HG03439 (cell line): ENCODE data around the gene CELF2.

ENCODE experiments used
- ATAC-seq: cut with Tn5 transposase; IDR thresholded peaks from one replicate; pipeline ENCODE4 v1.9.1; 2021; ENCODE audit warnings: mild to moderate bottlenecking, moderate library complexity; ENCODE audit not compliant: unreplicated experiment

CELF2 gene

DNA sequence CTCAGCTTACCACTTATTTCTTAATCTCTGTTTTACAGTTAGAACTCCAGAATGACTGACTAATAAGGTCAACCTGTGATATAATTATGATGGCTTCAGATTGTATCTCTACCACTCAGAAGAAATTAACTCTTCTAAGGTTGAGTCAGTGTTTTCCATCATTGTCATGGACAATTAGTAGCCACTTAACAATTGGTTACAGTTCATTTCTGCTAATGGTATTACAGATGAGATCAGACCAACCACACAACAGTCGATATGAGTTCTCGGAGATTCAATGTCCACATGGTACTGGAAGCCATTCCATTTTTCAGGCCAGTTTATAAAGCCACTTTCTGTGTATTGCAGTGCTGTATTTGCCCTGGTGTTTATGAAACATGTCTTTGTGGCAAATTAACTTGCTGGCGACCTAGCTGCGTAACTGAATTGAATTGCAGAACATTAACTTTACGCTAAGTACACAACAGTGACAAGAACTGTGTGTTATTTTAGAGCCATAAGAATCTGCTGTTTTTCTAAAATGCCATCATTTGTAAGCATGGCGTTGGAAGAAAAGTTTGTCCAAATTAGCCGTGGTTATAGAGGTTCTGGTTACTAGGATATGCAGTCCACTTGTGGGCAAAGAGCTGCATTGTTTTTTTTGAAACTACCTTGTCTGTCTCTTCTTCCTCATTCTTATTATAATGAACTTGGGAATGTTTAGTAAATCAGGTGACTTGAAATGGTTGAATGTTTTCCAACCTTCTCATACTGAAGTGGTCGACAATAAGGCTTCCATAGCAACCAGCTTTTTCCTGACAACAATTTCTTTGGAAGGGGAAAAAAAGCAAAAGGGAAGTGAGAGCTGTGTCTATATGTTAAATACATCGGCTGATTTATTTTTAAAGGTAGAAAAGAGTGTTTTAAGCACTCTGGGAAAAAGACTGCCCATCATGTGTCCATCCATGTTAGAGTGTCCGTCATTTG, 76.4 kb downstream of the CELF2 start:
- no peak for ATAC-seq

DNA sequence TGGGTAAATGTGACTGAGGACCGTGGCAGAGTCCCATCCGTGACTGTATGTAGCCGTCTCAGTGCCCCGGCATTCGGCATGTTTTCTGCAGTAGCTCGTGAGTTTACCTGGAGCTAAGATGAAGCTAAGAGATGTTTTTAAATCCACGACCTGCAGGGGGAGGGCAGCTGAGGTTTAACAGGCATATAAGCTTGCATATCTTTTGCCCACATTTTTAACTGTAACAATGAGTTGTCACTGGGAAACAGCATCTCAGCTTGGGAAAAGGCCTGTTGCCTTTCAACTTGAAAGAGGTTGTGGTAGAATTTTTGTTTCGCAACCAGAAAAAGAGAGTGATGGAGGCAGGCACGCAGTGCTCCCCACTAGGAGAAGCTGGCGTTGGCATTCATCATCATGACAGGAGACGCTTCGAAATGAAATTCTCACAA, 77.7 kb downstream of the CELF2 start:
- ATAC-seq, result no peak

DNA sequence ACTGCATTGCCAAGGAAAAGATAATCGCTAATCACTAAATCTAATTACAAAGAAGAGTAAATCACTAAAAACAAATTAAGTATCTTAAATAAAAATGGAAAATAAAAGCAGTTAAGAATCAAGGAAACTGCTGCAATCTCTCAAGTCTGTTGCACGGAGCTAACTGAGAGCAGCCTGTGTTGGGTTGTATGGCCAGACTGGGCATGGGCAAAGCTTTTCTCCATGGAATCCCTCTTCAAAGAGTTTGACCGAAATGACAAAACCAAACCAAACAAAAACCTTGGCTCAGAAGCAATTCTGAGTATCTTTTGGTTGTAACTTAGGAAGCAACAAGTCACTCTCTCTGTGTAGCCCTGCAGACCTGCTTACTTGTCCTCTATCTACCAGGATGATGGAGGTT, 78.8 kb downstream of the CELF2 start:
- no peak for ATAC-seq

DNA sequence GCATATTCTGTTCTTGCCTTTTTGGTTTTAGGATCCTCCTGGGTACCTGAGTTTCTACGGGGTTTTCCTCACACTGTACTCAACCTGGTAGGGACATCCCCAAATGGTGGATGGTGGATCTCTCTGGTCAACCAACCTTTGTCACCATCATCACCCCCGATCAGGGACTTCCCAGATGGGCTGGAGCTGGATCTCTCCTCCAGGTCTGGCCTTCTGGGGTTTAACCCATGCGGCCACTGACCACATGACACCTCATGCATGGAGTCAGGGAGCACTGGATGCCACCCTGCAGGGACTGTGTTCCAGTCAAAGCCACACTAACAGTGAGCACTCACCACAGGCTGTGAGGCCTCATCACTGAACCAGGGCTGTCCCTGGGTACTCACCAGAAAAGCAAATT, 80.0 kb downstream of the CELF2 start:
- ATAC-seq, result peak; percentile 75

DNA sequence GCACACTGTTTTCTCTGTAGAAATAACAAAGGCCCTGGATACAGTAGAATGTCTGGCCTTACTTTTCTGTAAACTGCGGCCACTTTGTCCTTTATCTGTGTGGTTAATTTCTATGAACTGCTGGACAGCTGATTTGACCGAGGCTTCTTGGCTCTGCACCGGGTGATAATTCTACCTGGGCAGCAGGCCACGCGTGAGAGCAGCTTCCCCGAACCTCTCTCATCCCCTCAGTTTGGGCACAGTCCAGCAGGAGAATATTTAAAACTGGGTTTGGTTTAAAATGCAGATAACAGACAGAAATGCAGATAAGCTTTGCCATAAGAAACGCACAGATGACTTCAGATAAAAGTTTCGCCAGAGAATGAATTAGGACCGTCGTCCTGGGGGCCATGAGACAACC, 81.0 kb downstream of the CELF2 start:
- no peak for ATAC-seq

DNA sequence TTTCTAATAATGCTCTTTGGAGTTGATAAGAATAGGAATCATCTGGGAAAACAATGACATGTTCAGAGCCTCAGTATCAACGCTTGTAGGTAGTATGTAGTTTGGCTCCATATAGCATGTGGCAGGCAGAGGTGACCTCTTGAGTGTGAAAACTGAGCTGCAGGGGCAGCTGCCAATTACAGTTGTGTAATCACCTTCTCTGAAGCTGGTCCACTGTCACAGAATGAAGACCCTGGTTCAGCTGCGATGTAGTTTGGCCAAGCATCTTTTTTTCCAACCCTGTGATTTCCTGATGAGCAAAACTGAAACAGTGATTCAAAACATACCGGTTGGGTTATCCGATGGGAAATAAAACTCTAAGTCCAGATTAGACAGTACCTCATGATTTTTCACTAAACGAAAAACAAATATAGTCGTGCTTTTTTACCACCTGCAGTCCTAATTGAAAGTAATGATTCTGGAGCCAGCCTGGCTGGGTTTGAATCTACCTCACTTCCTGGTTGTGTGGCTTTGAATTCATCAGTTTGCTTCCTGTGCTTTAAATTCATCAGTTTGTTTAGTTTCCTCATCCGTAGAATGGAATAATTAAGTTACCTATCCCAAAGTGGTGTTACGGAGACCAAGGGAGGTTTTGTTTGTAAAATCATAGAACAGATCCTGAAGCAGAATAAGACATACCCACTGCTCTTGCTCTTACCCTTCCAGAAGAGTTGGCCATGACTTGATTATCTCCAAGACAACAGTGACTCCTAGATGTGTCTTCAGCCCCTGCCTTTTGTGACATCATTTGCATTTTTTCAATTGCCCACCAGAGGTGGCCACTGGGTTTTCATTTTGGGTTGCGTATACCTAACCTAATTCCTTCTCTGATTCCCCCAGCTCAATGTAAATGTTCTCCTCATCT, 87.4 kb downstream of the CELF2 start:
- no peak for ATAC-seq

DNA sequence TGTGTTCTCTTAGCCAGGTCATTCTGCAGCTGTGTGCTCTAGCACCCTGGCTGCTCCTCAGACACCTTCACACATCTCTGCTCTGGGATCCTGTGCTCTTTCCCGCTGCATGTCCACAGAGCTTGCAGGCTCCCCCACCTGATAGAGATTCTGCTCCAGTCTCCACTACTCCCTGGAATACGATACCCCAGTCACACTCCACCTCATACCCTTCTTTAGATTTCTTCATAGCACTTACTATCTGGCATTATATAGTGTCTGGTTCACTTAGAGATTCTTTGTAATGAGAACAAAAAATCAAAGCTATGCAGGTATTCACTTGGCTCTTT, 88.0 kb downstream of the CELF2 start:
- ATAC-seq, result no peak

DNA sequence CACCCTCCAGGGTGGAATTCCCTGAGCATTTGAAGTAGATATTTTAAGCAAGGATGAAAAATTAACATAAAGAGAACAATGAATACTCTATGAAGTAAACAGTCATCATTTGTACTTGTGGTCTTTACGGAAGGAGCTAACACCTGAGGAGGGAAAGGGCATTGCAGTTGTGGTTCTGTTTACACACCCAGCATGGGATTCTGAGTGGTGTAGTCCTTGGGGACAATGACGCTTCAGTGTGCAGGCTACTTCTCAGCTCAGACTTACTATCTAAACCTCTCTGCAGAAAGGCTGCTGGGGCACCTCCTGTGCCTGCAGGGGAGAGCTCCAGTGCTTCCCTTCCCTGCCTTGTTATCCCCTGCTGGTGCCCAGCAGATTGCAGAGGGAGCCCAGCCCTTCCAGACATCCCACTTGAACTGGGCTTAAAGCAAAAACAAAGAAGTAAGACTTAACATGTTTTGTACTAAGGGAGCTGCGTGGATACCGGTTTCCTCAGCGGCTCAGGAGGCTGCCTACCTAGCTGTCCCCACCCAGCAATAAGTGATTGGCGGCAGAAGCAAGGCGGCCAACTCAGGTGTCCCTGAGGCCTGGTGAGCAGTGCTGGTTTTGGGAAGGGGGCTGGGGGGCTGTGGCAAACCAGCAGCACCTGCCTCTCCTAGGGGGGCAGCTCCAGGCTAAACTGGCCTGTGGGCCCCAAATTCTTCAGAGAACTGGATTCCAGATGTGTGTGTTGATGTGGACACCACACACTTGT, 89.1 kb downstream of the CELF2 start:
- no peak for ATAC-seq

DNA sequence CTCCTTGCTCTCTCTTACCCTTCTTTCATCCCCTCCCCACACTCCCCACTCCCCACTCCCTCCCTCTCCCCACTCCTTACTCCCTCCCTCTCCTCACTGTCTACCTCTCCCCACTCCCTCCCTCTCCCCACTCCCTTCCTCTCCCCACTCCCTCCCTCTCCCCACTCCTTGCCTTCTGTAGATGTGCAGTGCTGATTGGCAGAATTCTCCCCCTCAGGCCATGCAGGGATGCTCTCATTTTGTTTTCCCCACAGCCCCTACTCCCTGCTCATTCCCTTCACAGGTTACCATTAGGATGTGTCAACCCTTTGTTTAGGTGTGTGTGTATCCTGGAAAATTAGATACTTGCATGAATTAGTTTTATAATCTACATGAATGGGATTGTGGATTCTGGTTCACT, 90.3 kb downstream of the CELF2 start:
- ATAC-seq, result no peak

DNA sequence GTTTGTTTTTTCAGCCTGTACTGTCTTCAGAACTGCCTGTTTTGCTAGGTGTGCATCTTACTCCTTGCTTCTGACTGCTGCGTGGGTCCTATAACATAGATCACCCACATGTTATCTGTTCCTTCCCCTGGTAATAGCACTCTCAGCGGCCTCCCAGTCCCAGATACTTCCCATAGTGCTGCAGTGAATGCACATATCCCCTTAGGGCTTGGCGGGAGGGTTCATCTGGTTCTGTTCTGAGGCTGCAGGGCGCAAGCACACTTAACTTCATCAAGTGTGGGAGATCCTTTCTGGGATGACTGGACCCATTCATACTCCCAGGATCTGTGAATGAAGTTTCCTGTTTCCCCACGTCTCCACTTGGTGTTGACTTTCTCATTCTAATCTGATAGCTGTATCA, 90.7 kb downstream of the CELF2 start:
- ATAC-seq, result no peak

DNA sequence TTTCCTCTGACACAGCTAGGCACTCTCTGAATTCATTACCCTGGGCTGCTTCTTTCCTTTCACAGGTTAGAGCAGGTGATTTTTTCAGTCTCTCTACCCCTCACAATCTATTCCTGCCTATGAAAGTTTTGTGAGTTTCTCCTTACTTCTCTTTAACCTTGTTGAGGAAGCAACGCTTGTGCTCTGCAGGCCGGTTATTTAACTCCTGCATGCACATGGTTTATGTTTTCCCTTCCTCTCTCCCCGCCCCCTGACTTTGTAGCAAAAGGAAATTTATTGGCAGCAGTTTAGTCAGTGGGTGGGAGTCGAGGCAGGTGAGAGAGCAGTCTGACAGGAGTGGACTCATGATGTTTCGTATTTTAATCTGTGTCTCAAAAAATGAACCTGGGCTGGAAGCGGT, 91.9 kb downstream of the CELF2 start:
- ATAC-seq, result no peak

DNA sequence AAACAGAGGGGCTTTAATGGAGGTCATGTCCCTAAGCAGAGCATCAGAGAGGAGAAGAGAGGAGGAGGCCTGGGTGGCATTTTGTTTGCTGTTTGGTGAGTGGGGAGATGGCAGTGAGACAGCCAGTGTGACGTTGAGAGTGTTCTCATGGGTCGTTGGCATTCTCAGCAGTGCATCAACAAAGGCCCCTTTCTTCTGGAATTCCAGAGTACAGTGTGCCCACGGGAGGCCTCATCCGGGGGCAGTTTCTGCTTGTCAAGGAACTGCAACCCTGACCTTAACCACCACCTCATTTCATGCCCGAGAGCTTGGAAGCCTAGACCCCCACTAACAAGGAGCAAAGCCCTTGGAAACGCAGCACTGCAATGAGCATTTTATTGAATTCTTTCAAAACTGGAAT, 92.9 kb downstream of the CELF2 start:
- ATAC-seq, result no peak

DNA sequence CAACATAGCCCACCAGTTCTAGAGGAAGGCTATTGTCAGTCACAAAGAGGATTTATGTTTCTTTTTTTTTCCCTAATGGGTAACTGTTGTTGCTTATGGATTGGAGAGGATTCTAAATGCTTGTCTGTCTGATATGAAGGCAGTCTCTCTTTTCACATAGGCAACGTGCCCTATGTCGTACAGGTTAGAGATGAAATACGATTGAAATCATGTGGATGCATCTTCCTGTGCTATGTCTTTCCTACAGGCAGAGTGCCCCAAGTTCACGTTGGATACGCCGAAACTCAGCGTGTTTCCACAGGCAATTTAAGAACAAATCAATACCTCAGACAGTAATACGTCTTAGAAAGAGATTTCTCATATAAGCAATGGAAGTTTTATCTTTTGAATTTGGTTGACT, 93.8 kb downstream of the CELF2 start:
- ATAC-seq, result no peak

DNA sequence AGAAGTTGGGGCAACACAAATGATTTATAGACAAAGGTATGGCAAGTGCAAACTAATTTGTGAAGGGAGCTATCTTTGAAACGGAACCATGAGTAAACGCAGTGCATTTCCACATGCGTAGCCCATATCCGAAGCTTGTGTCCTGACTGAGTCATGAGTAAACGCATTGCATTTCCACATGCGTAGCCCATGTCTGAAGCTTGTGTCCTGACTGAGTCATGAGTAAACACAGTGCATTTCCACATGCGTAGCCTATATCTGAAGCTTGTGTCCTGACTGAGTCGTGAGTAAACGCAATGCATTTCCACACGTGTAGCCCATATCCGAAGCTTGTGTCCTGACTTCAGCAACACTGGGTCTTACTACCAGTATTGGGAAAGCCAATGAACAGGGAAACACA, 95.0 kb downstream of the CELF2 start:
- ATAC-seq, result no peak

DNA sequence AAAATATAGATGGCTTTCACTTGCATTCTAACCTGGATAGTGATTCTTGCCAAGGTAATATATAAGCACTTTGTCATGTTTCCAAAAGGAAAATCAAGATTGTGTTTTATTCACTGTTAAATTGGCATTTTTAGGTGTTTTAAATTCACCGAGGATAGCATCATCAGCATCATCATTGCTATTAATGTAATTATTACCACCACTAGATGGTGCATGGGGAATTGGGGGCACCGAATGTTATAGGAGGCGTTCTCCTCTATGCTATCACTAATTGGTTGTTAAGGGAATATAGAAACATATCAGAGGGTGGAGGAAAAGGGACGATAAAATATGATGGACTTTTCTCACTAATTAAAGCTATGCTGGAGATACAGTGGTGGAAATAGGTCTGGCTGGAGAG, 95.5 kb downstream of the CELF2 start:
- peak; percentile 76 for ATAC-seq

DNA sequence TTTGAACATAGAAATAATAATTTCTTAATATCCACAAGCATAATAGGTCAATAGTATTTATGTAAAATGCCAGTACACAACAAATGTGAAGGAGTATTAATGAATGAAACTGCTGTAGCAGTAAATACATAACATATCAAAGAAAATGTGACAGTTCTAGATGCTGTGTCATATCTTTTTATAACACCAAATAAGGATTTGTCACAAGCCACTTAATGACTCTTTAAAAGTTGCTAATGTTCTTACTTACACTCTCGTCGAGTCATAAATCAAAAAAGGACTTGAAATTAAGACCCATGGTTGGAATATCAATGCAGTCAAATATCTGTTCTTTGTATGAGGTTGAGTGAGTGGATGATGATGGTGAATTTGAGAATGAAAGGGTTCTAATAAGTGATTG, 96.6 kb downstream of the CELF2 start:
- ATAC-seq, result no peak

DNA sequence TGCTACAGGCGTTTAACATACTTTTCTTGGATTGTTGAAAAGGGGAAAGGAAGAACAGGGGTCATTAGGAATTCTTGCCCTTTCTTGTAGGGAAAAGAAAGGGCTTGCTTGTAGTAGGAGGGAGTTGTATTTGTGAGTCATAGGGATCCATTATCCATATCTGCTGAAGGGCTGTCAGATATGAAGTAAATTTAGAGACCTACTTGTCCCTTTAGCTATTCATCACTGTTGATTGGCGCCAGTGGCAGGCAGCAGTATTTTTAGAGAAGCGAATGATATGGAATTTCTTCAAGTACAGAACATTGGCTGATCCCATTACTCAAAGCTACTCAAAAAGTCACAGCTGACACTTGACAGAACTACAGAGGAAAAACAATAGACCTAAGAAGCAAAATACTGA, 97.7 kb downstream of the CELF2 start:
- ATAC-seq, result no peak

DNA sequence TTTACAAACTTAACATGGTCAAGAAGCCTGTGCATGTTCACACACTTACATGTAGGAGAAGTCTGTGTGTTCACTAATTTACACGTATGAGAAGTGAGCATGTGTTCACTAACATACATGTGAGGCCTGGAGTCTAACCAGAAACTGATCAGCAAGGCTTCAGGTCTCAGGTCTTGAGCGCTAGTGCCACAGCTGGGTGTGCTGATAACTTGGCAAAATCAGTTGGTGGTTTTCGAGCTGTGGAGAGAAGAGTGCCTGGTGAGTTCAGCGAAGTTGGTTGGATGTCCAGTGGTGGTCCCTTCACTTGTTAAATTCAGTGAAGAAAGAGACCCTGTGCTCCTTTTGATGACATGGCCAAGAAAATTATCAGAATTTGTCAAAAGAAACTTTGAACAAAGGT, 98.7 kb downstream of the CELF2 start:
- no peak for ATAC-seq

DNA sequence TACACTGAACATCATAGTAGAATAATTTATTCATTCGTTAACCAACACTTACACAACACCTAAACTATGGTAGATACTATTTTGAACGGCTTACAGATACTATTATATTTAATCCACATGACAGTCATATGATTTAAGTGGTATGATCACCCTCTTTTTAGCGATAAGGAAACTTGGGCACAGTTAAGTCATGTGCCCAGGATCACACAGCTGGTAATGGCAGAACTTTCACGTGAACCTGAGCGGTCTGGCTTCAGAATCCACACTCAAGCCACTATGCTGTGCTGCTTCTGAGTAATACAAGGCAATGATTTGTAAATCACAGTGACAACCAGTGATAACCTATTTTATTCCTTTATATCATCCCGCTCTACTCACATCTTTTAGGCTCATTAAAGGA, 99.1 kb downstream of the CELF2 start:
- no peak for ATAC-seq

DNA sequence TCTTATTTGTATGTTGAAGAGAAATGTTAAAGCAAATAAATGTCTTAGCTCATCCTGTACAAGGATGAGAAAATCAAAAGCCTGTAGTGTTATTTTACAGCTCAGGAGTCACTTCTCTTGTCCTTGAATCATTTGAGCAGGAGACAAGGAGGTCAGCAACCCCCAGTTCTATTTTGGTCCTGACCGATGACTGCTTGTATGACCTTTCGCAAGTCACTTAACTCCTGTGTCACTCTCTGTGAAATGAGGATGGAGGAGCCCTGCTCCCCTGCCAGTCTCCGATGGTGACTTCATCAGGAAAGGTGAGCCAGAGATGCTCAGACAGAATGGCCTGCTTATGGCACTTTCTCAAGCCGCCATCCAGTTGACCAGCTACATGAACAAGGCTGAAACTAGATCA, 101.0 kb downstream of the CELF2 start:
- ATAC-seq, result no peak

DNA sequence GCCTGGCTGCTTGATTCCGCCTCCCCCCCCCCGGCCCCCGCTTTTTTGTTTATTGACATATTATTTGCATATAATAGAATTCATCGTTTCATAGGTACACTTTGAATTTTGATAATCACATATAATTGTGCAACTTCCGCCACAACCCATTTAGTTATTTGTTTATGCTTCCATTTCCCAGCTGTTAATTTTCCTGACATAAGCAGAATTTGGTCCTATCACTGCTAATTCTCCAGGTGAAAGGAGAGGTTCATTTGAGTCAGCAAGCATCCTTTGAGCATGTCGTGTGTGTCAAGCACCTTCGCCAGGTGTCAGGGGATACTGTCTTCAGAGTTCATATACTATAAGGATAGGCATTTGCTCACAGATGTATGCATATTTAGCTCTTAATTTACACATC, 102.2 kb downstream of the CELF2 start:
- no peak for ATAC-seq
